HG02678 (cell line): ENCODE measurements around the gene CLIC5.
"Not testable (repeated sequence)": the region's sequence is repeated elsewhere in the genome, so short reads cannot be mapped to it uniquely, and the experiment has no call there.

Source experiments
- ATAC-seq: cut with Tn5 transposase; IDR thresholded peaks from one replicate; pipeline ENCODE4 v1.9.1; 2021; ENCODE audit warnings: mild to moderate bottlenecking, moderate library complexity; ENCODE audit not compliant: unreplicated experiment

Gene CLIC5

DNA sequence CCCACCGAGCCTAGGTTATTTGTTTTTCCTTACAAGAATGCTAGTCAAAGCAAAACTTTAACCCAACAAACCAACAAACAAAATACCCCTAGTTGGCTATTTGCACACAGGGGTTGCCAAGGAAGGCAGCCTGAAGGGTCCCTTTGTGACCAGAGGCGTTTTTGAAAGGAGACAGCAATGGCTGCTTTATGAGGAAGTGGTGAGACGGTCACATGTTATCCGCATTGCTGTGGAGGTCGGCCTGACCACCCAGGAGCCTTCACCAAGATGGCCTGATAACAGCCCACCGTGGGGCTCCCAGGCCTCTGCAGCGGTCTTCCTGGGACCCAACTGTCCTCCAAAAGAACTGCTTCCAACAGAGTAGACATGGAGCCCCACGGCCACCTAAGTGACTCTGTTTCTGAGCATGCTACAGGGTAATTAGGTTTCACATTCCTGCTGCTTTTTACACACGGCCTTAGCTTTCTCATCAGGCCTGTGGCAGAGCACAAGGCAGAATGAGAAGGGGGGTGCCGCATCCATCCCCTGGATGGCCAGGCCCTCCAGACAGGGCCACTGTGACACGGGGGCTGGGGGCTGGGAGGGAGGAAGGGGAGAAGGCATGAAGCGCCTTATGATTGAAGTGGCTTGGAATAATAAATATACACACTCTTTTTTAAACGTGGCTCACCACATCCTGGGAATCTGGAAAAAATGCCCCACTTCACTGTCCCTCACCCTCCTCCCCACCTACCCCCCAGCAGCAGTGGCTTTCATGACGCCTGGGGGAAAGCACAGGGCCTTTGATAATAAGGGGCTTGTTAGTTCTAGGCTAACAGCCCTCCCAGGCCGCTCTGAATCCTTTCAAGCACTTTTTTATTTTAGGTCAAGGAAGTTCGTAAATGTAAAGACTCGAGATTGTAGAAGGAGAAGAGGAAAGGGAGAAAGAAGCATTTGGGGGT is 86.0 kb downstream of the CLIC5 start:
- no peak for ATAC-seq

DNA sequence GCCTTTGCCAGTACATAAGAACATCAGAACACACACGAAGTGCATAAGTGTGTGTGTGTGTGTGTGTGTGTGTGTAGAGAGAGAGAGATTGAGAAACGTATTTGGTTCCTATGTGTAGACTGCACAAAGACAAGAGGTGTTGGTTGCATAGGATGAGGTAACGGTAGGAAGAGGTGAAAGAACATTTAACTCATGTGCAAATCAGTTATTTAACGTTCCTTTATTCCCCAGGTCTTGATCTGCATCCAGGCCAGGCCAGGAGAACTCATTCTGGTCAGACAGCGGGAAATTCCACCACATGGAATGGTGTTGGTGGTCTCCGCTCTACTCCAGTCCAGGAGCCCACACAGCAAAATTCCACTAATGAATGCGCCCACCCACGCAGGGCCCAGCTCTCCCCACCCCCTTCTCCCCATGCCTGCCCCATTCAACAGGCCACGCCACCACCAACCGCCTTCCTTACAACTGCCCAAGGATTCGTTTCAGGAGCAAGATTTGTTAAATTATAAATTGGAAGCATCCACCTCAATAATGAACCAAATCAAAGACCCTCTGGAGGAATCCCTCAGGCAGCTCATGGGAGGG is 86.8 kb downstream of the CLIC5 start:
- no peak for ATAC-seq

DNA sequence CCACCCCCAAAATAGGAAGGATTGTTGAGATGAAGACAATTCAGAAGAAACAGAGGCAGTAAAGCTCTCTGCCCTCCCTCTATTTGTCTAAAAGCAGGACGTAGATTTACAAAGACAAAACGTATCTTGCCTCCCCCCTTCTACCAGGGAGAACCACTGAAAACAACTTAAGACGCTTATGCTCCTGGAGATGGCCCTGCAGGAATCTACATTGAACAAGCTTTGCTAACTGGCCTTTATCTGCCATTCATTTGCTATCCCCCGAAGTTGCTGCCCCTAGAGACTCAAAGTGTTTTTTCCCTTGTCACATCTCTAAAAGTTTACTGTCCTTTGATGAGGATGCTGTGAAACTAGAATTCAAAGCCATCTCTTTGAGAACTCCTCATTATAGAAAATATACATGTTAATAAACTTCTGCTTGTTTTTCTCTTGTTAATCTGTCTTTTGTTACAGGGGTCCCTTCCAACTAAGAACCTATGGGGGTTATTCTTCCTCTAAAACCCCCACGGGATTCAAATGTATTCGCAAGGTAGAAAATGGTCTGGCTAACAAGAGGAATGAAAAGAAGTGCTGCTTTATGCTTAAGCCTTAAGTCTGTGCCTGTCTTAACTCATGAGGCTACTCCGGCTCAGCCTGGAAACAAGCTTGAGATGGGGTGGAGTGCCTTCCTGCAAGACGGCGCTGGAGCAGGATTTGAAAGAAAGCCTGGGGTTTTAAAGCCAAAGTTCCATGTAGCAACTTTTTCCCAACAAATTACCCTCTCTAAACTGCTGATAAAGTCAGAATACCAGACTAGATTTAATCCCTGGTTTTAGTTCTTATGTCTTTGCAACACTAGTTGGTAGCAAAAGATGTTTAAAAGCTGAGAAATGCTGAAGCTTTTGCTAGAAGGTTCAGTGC is 88.0 kb downstream of the CLIC5 start:
- ATAC-seq = no peak

DNA sequence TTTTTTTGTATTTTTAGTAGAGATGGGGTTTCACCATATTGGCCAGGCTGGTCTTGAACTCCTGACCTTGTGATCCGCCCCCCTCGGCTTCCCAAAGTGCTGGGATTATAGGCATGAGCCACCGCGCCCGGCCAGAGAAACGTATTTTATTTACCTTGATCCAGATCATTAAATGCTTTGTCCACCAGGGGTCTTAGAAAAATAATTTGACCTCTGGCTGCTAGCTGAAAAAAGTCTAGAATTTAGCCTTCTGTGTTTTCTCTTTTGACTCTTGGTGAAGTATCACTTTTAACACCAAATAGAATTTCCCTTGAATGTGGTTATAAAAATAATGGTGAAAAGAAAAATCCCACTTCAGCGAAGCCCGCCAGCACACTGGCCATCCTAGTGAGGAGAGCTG is 89.2 kb downstream of the CLIC5 start:
- ATAC-seq = not testable (repeated sequence)

DNA sequence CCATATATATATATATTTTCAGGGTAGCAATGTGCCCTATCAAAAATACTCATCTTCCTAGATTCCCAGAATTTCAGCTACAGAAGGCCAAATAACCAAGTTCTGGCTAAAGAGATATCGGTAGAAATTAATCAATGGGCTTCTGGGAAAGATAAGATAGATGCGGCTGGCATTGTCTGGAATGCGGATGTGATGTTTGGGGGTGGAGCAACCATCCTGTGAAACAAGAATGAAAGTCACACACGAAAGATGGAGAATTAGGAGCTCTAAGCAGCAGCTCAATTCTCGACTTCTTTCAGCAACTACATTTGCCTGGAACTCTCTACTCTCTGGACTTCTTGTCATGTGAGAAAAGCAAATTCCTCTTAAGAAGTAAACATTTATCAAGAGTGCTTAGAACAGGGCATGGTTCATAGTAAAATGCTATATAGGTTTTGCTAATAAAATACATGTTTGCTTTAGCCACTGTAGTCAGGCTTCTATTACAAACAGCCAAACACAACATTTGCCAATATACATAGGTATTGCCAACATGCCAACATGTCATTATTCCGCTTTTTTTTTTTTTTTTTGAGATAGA is 90.8 kb downstream of the CLIC5 start:
- no peak for ATAC-seq

DNA sequence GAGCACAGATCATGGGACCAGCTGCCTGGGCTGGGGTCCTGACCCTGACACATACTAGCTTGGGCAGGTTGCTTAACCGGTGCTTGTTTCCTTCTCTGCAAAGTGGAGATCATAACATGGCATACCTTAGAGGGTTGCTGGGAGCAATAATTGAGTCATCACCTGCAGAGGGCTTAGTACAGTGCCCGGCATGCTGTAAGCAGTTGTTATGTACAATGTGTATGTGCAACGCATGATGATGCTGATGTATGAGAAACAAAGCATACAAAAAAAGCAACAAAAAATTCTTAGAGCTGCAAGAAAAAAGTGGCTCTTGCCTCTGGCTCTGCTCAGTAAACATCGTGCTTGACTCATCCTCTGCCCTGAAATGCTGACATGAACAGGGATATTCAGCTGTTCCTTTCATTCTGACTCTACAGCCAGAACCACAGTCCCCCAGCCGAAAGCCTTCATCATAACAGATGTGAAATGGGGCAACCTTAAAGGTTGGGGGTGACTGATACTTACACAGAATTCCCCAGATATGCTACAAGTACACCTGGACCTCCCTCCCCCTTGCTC is 91.7 kb downstream of the CLIC5 start:
- peak; percentile 50 for ATAC-seq

DNA sequence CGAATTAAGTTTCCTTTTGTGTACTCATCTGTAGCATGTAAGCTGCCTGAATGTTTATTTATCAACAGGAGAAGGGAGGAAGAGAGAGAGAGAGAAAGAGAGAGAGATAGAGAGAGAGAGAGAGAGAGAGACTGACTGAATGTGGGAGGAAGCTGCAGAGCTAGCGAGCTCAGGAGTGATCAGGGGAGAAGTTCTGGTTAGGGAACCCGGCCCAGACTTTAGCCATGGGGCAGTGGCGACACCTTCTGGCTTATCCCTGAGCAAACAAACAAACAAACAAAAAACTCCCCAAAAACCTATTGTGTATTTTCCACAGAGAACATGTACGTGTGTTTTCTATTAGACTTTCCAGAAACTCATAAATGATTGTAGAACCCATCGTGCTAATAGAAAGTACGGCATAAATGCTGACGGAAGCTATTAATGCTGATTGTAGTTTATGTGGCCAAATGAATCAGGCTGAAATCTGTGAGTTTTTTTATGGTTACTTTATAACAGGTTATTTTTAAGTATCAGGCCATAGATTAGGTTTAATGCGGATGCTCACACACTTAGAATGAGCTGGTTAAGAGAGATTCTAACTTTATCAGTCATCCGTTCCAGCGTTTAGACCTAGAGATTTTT is 92.8 kb downstream of the CLIC5 start:
- ATAC-seq = no peak

DNA sequence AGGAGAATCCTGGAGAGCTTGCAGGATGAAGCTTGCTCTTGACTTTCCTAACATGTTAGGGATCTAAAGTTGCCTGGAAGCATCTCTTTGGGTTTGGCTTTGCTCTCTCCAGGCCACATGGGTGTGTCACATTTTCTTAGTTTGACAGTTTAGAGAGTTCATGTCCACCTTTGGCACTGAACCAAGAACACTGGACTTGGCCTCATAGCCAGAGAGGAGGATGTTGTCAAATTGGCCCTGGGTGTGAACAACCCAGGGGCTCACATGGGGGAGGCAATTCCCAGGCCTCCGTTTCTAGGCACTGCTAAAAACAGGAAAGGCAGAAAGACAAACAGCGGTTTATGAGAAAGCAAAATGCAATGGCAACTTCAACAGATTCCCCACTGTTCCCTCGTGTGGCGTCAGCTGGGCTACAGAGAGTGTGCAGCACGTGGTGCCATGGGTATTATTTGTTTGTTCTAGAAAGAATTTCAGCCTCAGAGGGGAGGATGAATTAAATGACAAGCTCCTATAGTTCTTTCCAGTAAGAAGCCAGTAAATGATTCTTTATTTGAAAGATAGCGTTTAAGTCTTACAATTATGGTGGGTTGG is 93.9 kb downstream of the CLIC5 start:
- no peak for ATAC-seq

DNA sequence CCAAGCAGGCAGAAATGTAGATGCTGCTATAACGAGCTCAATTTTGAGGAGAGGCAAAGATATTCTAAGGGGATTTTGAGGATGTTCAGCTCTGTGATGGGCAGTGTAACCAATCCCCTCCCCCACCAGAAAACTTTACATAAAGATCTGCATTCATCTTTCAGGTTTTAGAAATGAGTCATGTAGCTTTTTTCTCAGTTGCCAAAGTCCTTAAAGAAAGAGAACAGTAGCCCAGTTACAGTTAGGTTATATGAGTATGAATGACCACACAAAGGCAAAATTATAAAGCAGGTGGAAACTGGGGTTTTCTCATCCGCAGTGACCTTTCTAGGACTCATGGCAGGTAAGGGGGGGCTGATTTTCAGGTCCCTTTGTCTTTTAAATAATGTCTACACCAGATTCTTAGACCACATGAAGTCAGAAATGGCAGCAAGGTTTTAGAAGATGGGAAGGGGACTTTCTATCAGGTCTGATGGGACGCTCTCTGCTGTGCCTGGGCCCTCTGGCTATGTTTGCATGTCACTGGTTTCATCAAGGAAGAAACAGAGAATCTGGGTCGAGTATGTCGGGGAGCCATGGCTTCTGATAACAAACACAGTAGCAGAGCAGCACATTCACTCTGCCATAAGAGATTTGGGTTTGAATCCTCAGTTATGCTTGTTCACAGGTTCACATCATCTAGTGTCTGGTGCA is 94.7 kb downstream of the CLIC5 start:
- ATAC-seq = peak; percentile 72

DNA sequence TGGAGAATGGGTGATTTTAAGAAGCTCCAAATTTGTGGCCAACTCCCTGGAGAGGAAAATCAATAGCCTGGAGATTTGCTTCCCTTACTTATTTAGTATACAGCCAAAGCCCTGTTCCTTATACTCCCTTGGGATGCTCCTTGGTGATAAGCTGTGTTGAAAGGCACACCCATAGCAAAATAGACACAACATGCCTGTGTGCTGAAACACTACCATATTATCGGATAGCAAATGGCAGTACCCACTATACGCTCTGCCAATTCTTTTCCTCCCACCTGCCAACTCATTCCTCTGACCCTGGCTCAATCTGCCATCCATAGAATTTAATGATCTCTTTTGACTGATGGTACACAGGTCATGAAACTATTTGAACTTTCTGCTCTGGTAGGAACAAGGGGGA is 98.2 kb downstream of the CLIC5 start:
- ATAC-seq = no peak

DNA sequence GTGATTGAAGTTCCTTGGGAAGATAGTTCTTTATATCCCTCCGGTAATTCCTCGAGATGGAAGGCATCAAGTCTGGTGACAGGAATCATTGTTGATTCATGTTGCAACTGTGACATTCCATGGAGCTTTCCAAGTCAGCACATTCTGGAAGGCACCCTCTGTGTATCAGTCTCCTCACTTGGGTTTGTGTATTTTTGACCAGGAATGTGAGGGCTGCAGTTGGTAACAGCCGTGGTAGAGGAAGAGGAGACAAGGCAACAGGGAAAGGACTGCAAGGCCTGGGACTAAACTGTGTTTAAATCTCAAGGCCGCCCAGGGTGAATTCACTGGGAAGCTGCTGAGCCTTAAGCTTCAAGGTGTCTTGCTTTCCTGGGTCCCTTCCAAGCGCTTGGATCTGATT is 99.0 kb downstream of the CLIC5 start:
- ATAC-seq = no peak

DNA sequence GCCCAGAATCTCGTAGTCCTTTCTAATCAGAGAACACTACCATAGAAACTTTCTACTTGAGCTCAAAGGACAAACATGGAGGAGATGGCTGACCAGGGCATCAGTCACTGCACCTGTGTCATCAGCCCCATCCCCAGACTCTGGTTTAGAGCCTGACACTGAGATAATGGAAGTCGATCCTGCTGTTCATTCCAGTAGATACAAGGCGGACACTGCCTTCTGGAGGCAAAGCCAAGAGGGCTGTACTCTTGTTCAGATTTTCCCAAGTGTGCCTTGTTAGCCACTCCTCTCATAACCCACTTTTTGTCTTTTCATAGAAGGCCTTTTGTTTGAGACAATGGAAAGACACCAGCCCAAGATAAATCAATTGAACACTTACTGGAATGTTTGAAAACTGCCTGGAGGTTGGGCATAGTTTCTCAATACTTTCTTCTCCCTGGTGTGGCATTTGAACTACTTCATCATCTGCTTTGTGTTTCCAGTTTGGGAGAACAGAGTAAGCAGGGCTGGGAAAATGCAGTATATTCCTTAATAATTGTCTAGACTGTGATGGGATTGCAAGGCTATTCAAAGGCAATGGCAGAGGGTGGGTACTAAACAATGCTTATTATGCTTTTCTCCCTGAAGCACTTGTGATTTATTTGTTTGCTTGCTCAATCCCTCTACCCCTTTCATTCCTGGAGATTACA is 99.7 kb downstream of the CLIC5 start:
- ATAC-seq = no peak

DNA sequence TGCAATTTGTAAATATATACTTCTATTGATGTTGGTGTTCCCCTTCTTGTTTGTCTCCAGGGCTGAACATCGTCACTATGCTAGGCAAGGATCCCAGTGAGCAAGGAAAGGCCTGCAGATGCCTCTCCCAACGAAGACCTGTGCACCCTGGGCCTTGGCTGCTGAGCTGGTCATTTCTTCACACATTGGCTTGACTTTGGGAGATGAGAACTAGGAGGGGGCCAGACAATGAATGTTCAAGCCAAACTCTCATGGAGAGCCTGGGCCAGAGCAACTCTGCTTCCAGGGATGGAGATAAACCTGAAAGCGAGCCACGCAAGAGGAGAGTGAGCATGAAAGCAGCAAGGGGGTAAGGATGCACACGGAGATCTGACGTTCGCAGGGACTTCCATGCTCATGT is 104.0 kb downstream of the CLIC5 start:
- ATAC-seq = no peak

DNA sequence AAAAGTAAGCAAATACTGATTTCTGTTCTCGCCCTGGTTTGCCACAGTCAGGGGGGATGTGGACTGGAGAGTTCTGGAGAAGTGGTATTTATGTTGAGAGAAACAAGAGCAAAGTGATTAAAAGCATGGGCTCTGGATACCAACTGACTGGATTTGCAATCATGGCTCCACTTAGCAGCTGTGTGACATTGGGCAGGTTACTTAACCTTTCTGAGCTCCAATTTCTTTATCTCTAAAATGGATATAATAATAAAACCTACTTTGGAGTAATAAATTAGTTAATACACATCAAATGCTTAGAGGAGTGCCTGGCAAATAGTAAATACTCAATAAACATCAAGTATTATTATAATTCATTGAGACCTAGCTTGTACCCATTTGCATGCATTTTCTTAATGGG is 111.7 kb downstream of the CLIC5 start:
- ATAC-seq = no peak

DNA sequence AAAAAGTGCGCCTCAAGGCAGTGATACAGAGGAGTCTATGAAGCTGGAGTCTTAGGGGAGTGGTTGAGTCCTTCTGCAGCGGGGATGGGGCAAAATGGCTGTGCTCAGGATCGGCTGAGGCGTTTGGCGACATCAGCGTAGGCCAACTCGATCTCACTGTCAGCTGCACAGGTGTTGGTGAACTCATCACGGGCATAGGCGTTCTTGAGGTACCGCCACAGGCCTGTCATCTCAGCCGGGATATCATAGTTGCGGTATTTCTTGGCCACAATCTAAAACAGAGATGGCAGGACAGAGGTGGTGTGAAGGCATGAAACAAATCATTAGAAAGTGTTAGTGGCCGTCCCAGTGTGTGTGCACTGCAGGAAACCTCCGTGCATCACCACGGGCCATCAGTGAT is 112.7 kb downstream of the CLIC5 start:
- ATAC-seq = no peak

DNA sequence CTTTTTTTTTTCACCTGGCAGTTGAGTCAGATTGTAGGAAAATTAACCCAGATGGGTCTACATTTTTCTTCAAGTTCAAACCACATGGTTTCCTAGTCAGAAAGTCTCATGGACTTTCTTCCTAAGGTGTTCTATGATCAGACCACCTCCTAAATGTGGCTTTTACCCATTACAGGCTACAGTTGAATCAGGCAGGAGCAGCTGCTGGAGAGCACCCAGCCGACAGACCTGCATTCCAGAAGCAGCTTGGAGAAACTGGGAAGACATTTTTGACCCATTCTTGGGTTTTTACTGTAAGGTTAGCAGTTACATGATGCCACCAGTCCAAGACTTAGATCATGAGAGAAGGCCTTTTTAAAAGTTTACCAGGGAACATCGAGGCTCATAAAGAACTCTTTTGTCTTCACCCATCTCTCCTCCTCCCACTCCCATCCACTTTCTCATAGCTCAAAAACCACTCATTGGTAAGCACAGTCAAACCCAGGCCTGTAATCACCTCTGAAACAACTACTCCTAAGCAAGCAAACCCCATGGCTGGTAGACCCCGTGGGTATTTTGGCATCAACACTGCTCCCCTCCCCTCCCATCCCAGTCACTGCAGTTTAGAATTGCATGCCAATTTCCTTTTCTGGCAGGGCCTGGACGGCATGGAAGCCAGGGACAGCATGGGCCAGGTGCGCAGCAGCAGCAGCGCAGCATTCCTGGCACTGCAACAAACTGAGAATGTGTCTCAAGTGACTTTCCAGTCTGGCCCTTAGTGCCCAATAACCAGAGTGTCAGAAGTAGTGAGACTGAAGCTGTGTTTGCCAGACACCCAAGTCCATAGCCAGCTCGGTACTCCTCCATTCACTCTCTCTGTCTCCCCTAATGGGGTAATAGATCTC is 113.7 kb downstream of the CLIC5 start:
- no peak for ATAC-seq

DNA sequence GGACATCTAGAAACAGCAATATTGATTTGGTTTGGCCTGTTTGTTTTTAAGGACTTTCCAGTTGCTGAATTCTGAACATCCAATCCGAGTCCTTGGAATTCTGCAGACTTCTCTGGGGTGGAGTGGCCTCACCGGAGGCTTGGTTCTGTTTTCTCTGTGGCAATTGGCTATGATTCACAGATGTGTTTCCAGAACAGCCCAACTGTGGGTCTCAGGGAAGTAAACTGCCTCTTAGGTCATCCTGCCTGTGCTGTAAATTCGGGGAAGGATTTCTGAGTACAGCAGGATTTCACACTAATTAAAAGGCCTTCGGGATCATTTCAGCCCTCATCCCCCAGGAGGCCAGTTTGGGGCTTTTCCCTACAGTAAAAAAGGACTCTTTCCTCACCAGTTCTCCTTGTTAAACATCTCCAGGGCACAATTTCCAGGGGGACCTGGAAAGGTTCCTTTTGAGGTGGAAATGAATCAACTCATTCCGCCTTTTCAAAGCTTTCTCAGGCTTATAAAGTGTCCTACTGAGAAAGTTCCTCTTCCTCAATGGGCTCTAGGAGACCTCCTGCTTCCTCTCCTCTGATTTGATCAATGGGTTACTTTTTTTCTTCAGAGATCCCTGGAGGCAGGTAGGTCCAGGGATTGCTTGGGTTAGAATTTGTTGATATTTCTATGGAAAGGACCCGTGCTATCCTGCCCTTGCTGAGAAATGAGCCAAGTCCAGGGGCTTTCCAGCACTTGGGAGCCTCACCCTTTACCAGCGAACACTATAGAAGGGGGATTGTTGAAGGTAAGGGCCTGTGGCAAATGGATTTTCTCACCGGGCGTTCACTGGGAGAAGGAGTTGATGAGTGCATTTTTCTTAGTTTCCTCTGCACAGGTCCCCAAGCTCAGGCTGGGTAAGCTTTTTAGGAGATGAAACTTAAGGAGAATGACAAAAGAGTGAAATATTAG is 114.6 kb downstream of the CLIC5 start:
- no peak for ATAC-seq
